H9 (cell line): ENCODE measurements around the gene PROSER3. TPM values are rescaled to one million over a fixed set of nuclear protein-coding genes. Genes with fewer than 3 reads are reported as not detected.
A peak's percentile ranks its signal among the peaks of the same experiment; 100 is the strongest.

Experiments used
- DNase-seq: peaks from one replicate; pipeline ENCODE4 v3.0.0-alpha.2; 2017
- H2AFZ ChIP-seq: one replicate; pipeline ENCODE4 v1.6.1; 2013; ENCODE audit warnings: mild to moderate bottlenecking, low read length, control low read depth, moderate library complexity
- H2AK5ac ChIP-seq: 2 replicates; pipeline ENCODE4 v1.6.1; 2013; ENCODE audit warnings: low read length, control low read depth, mixed read lengths; ENCODE audit not compliant: insufficient read length
- H2BK120ac ChIP-seq: one replicate; pipeline ENCODE4 v1.6.1; 2013; ENCODE audit warnings: low read depth, mild to moderate bottlenecking, low read length, control low read depth, inconsistent platforms; ENCODE audit not compliant: poor library complexity, severe bottlenecking
- H2BK12ac ChIP-seq: 2 replicates; pipeline ENCODE4 v1.6.1; 2013; ENCODE audit warnings: low read length, control low read depth, mixed read lengths, low read depth; ENCODE audit not compliant: insufficient read length
- H2BK15ac ChIP-seq: 2 replicates; pipeline ENCODE4 v1.6.1; 2013; ENCODE audit warnings: low read depth, low read length, control low read depth
- H2BK20ac ChIP-seq: one replicate; pipeline ENCODE4 v1.6.1; 2013; ENCODE audit warnings: low read depth, mild to moderate bottlenecking, low read length, control low read depth, inconsistent platforms; ENCODE audit not compliant: poor library complexity, severe bottlenecking
- H2BK5ac ChIP-seq: 2 replicates; pipeline ENCODE4 v1.6.1; 2013; ENCODE audit warnings: low read length, control low read depth, mixed read lengths; ENCODE audit not compliant: insufficient read length
- H3K14ac ChIP-seq: 2 replicates; pipeline ENCODE4 v1.6.1; 2013; ENCODE audit warnings: low read length, control low read depth; ENCODE audit not compliant: insufficient read depth
- H3K18ac ChIP-seq: 2 replicates; pipeline ENCODE4 v1.6.1; 2013; ENCODE audit warnings: low read depth, mild to moderate bottlenecking, mixed read lengths, low read length, control low read depth; ENCODE audit not compliant: insufficient read length
- H3K23ac ChIP-seq: 2 replicates; pipeline ENCODE4 v1.6.1; 2013; ENCODE audit warnings: low read length, control low read depth, mixed read lengths, low read depth; ENCODE audit not compliant: insufficient read length
- H3K23me2 ChIP-seq: 2 replicates; pipeline ENCODE4 v1.6.1; 2013; ENCODE audit warnings: low read depth, mild to moderate bottlenecking, mixed read lengths, low read length, control low read depth; ENCODE audit not compliant: insufficient read length, poor library complexity, severe bottlenecking
- H3K27ac ChIP-seq: 2 replicates; pipeline ENCODE4 v1.5.1; 2013; ENCODE audit warnings: low read length, control low read depth, mixed read lengths, low read depth; ENCODE audit not compliant: insufficient read length
- H3K27me3 ChIP-seq: 2 replicates; pipeline ENCODE4 v1.6.1; 2013; ENCODE audit warnings: low read length, control low read depth, inconsistent platforms; ENCODE audit not compliant: insufficient read depth
- H3K4ac ChIP-seq: 2 replicates; pipeline ENCODE4 v1.6.1; 2013; ENCODE audit warnings: low read depth, mild to moderate bottlenecking, control low read depth, inconsistent platforms, low read length, moderate library complexity
- H3K4me1 ChIP-seq: 2 replicates; pipeline ENCODE4 v1.6.1; 2013; ENCODE audit warnings: low read length, control low read depth, inconsistent platforms; ENCODE audit not compliant: insufficient read depth
- H3K4me2 ChIP-seq: 2 replicates; pipeline ENCODE4 v1.6.1; 2013; ENCODE audit warnings: low read length, control low read depth, mixed read lengths; ENCODE audit not compliant: insufficient read length, insufficient read depth
- H3K56ac ChIP-seq: 2 replicates; pipeline ENCODE4 v1.6.1; 2013; ENCODE audit warnings: low read depth, mild to moderate bottlenecking, mixed read lengths, low read length, control low read depth; ENCODE audit not compliant: insufficient read length
- H3K79me1 ChIP-seq: 2 replicates; pipeline ENCODE4 v1.6.1; 2013; ENCODE audit warnings: low read depth, mild to moderate bottlenecking, moderate library complexity, low read length, control low read depth, inconsistent platforms; ENCODE audit not compliant: insufficient read depth, poor library complexity, severe bottlenecking
- H3K79me2 ChIP-seq: 2 replicates; pipeline ENCODE4 v1.6.1; 2013; ENCODE audit warnings: low read length, control low read depth, inconsistent platforms; ENCODE audit not compliant: insufficient read depth
- H3K9ac ChIP-seq: 2 replicates; pipeline ENCODE4 v1.6.1; 2013; ENCODE audit warnings: low read length, control low read depth, mixed read lengths; ENCODE audit not compliant: insufficient read length; ENCODE audit errors: extremely low read depth
- H3K9me3 ChIP-seq: one replicate; pipeline ENCODE4 v1.6.1; 2013; ENCODE audit warnings: low read depth, low read length, inconsistent platforms; ENCODE audit not compliant: control insufficient read depth
- H3T11ph ChIP-seq: one replicate; pipeline ENCODE4 v1.6.1; 2013; ENCODE audit warnings: mild to moderate bottlenecking, low read length, control low read depth, inconsistent platforms
- H4K20me1 ChIP-seq: one replicate; pipeline ENCODE4 v1.6.1; 2013; ENCODE audit not compliant: control insufficient read depth, insufficient read length, insufficient read depth
- H4K5ac ChIP-seq: 2 replicates; pipeline ENCODE4 v1.6.1; 2013; ENCODE audit warnings: low read depth, mild to moderate bottlenecking, mixed read lengths, low read length, control low read depth; ENCODE audit not compliant: insufficient read length
- H4K8ac ChIP-seq: replicated peaks from 2 replicates; pipeline ENCODE4 v1.6.1; 2013; ENCODE audit warnings: low read length, control low read depth, mixed read lengths, low read depth; ENCODE audit not compliant: insufficient read length
- H4K91ac ChIP-seq: 2 replicates; pipeline ENCODE4 v1.6.1; 2013; ENCODE audit warnings: low read depth, mild to moderate bottlenecking, moderate library complexity, mixed read lengths, low read length, control low read depth; ENCODE audit not compliant: insufficient read length
- H3K27ac Mint-ChIP-seq, 3 experiments: 2 replicates in 2 of 3; 3 replicates in 1 of 3; pipeline ENCODE4 v1.8.0; 2020 to 2021; ENCODE audit warnings: mixed read lengths in 3 of 3, mild to moderate bottlenecking in 1 of 3, moderate library complexity in 1 of 3
- H3K27me3 Mint-ChIP-seq: 2 replicates; pipeline ENCODE4 v1.8.0; 2021; ENCODE audit warnings: low read depth, mild to moderate bottlenecking, moderate library complexity, mixed read lengths
- H3K36me3 Mint-ChIP-seq, 3 experiments: 2 replicates in 2 of 3; 3 replicates in 1 of 3; pipeline ENCODE4 v1.8.0; 2020 to 2021; ENCODE audit warnings: low read depth in 3 of 3, mixed read lengths in 3 of 3; ENCODE audit not compliant: insufficient read depth in 1 of 3
- H3K4me1 Mint-ChIP-seq, 2 experiments: 2 replicates each; pipeline ENCODE4 v1.8.0; 2020; ENCODE audit warnings: mixed read lengths in 2 of 2
- H3K4me3 Mint-ChIP-seq, 2 experiments: 2 replicates in 1 of 2; 3 replicates in 1 of 2; pipeline ENCODE4 v1.8.0; 2020 to 2021; ENCODE audit warnings: mild to moderate bottlenecking in 2 of 2, mixed read lengths in 2 of 2, moderate library complexity in 1 of 2
- H3K9me3 Mint-ChIP-seq, 2 experiments: 2 replicates in 1 of 2; 3 replicates in 1 of 2; pipeline ENCODE4 v1.8.0; 2020; ENCODE audit warnings: mild to moderate bottlenecking in 2 of 2, mixed read lengths in 2 of 2, moderate library complexity in 1 of 2
- CTCF ChIP-seq: fragments of 200-600 bp; sonication (generic); conservative IDR thresholded peaks from 3 replicates; pipeline ENCODE4 v1.8.0; 2021; ENCODE audit warnings: antibody characterized with exemption, mild to moderate bottlenecking
- WGBS: extraction: QIAGEN DNeasy Blood & Tissue Kit; methylation state at CpG from one replicate; pipeline ENCODE4 v1.1.7; 2013; ENCODE audit warnings: missing lambda C conversion rate, low lambda C conversion rate, mixed read lengths; ENCODE audit not compliant: insufficient read length; ENCODE audit errors: extremely low coverage; 5-methylcytosine and 5-hydroxymethylcytosine counted together
- total RNA-seq: library from RNA; stranded (reverse); gene quantifications from 2 replicates; pipeline ENCODE4 v1.2.1, GENCODE V29; 2021

PROSER3 gene
- total RNA-seq, 1 experiment from 2014 or later: 29.1 TPM

GRCh38 chr19:35745328-35746086 lies 12.5 kb upstream of the PROSER3 start, which contains the start of the genes PSENEN and U2AF1L4:
Gene PSENEN (plus strand): TSS chr19:35745651. CDS start chr19:35745931, 280 bp downstream.
Gene U2AF1L4 (minus strand): TSS chr19:35745418. CDS start chr19:35745391, 27 bp downstream.
- Histone ChIP-seq H2BK20ac (no peak within 1 kb of the TSS), H4K8ac (no peak within 1 kb of the TSS), H3K23ac (no peak within 1 kb of the TSS), H3K79me2 (no peaks in the 10 kb centered on the region), H3K27me3 (no peaks in the 10 kb centered on the region), H3K18ac (peak within 1 kb of the TSS; percentile 61), H4K91ac (no peak within 1 kb of the TSS), H3K9me3 (no peaks in the 10 kb centered on the region), H3K4me2 (peak within 1 kb of the TSS; percentile 95), H3K56ac (no peak within 1 kb of the TSS), H4K5ac (no peak within 1 kb of the TSS), H3K4ac (no peak within 1 kb of the TSS), H3K14ac (peak within 1 kb of the TSS; percentile 79), H4K20me1 (no peaks in the 10 kb centered on the region), H2BK15ac (no peak within 1 kb of the TSS), H3K27ac (no peak within 1 kb of the TSS), H3K23me2 (peaks cover 16% of the 10 kb centered on the region), H3T11ph (no peak within 1 kb of the TSS), H2BK120ac (no peak within 1 kb of the TSS), H2AK5ac (no peak within 1 kb of the TSS), H3K9ac (peak within 1 kb of the TSS; percentile 71), H3K79me1 (peaks cover 3% of the 10 kb centered on the region), H2BK5ac (no peak within 1 kb of the TSS), H2BK12ac (no peak within 1 kb of the TSS), H2AFZ (peak within 1 kb of the TSS; percentile 71), H3K4me1 (peaks cover 4% of the 10 kb centered on the region; the same call in 1 of the 2 replicates)
- Mint-ChIP-seq H3K27me3 (no peaks in the 10 kb centered on the region), H3K4me3 (peak within 1 kb of the TSS; percentile 96), H3K4me1 (peaks cover 20 to 38% of the 10 kb centered on the region in 2 experiments), H3K36me3 (peaks cover 3 to 17% (median 5%) of the 10 kb centered on the region in 3 experiments; a peak in 4 of 7 replicates), H3K9me3 (no peaks in the 10 kb centered on the region), H3K27ac (peak within 1 kb of the TSS; percentile 100)
- DNase-seq: peak; percentile 98
- no peak for TF ChIP-seq CTCF
- WGBS: no CpG with 5 or more reads among the region's 40 CpGs
